CD4-positive, alpha-beta T cell treated with Interleukin-4 for 4 hours (primary cell): ENCODE data around the gene TRIL.

ENCODE experiments used
- DNase-seq: peaks from one replicate; pipeline ENCODE4 v3.0.0-alpha.2; 2020

Gene TRIL

GRCh38 chr7:28983396-28984190 lies 25.5 kb upstream of the TRIL start:
- no peak for DNase-seq

- no peak for DNase-seq
Observed at GRCh38 chr7:28981161-28981465, 23.0 kb upstream of the TRIL start.

GRCh38 chr7:28980451-28981160 lies 22.5 kb upstream of the TRIL start:
- no peak for DNase-seq

- DNase-seq, result no peak
Observed at GRCh38 chr7:28979776-28980175, 21.6 kb upstream of the TRIL start.

GRCh38 chr7:28977881-28978280 lies 19.8 kb upstream of the TRIL start:
- DNase-seq, result no peak

- no peak for DNase-seq
Observed at GRCh38 chr7:28976022-28976421, 17.9 kb upstream of the TRIL start.

- no peak for DNase-seq
Observed at GRCh38 chr7:28973591-28973990, 15.5 kb upstream of the TRIL start.

GRCh38 chr7:28964056-28964455 lies 5.9 kb upstream of the TRIL start:
- no peak for DNase-seq

- DNase-seq, result no peak
Observed at GRCh38 chr7:28961972-28962371, 3.8 kb upstream of the TRIL start.

- no peak for DNase-seq
Observed at GRCh38 chr7:28960071-28960840, 2.1 kb upstream of the TRIL start.

- no peak for DNase-seq
Observed at GRCh38 chr7:28958980-28959347, 834 bp upstream of the TRIL start.

GRCh38 chr7:28957751-28958234 lies 337 bp downstream of the TRIL start:
- DNase-seq, result no peak

GRCh38 chr7:28957064-28957750 lies 923 bp downstream of the TRIL start:
- DNase-seq, result no peak

- DNase-seq, result no peak
Observed at GRCh38 chr7:28956608-28957063, 1.5 kb downstream of the TRIL start.

GRCh38 chr7:28955718-28956607 lies 2.2 kb downstream of the TRIL start:
- no peak for DNase-seq

- no peak for DNase-seq
Observed at GRCh38 chr7:28955356-28955717, 2.8 kb downstream of the TRIL start.

- no peak for DNase-seq
Observed at GRCh38 chr7:28954946-28955345, 3.2 kb downstream of the TRIL start.

- no peak for DNase-seq
Observed at GRCh38 chr7:28954471-28954870, 3.7 kb downstream of the TRIL start.

- no peak for DNase-seq
Observed at GRCh38 chr7:28953633-28954032, 4.5 kb downstream of the TRIL start.

- no peak for DNase-seq
Observed at GRCh38 chr7:28942168-28942567, 16.0 kb downstream of the TRIL start.

- no peak for DNase-seq
Observed at GRCh38 chr7:28941633-28942032, 16.5 kb downstream of the TRIL start.

GRCh38 chr7:28940741-28941384 lies 17.3 kb downstream of the TRIL start:
- DNase-seq, result no peak
